Measurements from ENCODE around the gene SLC38A10. TPM values are rescaled to one million over a fixed set of nuclear protein-coding genes. Genes with fewer than 3 reads are reported as not detected.

Gene SLC38A10
- total and polyA plus RNA-seq, 2 of the 4 experiments (the other 2 are of a cell fraction) = 12.7 to 46.7 TPM

DNA sequence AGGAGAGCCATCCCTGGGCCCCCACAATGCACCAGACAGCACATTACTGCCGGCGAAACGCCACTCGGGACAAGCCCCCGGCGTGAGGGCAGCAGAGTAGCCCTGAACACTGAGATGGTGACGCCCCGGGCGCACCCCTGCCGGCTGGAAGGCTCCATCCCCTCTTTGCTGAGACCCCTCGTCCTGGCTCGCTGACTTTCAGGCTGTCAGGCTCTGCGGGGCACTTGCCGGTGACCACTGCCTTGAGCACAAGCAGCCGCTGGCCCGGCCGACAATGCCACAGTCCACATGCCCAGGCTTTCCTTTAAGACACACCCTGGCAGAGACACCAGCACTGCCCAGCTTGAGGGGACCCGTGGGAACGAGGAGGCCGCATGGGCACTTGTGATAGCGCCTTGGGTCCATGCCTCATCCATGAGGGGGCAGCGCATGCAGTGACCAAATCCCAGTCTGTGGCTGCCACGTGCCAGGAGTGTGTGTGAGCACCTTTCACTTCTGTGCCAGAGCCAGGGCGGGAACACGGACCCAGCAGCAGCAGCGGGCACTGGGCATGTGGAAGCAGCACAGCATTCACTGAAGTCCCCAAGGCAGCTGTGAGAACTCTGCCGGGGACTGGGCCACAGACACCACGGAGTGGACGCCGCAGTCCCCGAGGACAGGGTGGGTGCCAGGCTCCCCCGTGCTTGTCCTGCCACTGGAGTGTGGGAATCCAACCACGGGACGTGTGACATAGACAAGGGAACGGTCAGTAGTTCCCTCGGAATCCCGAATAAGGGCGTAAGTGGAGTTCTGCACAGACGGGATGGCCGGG is 31.5 kb downstream of the SLC38A10 start:
- intact Hi-C loops (cut with micrococcal nuclease) = no loop called here
- Histone ChIP-seq H3K4ac (ENCODE audit: low read depth, low read length) (no peak overlapping the region), H2BK20ac (ENCODE audit: low read depth, low read length) (no peak overlapping the region), H2AFZ (replicated peaks; ENCODE audit: low read length, poor library complexity) (no peak overlapping the region), H4K5ac (ENCODE audit: low read depth, low read length) (no peak overlapping the region), H3K56ac (ENCODE audit: extremely low read depth, insufficient read depth, low read length) (no peak overlapping the region), H4K8ac (ENCODE audit: low read depth in 2 of 2, low read length in 2 of 2) (no peak overlapping the region), H3K4me3 (ENCODE audit: insufficient read depth, low read depth, low read length) (no peak overlapping the region), H3K4me1 (ENCODE audit: control insufficient read depth, insufficient read depth, low read length) (no peaks in the 10 kb centered on the region), H3K9me3 (ENCODE audit: control insufficient read depth, insufficient read depth, low read length) (no peaks in the 10 kb centered on the region), H2BK120ac (ENCODE audit: low read depth, low read length) (no peak overlapping the region), H3K9ac (ENCODE audit: low read depth, low read length) (no peak overlapping the region), H2AK9ac (replicated peaks; ENCODE audit: low read depth, low read length, poor library complexity) (no peak overlapping the region), H3K79me1 (ENCODE audit: low read depth in 1 of 2, low read length in 2 of 2) (peaks cover 0 to 12% of the 10 kb centered on the region in 2 experiments; a peak in 3 of 4 replicates), H3K36me3 (ENCODE audit: control insufficient read depth, insufficient read depth, low read length) (peaks cover 68% of the 10 kb centered on the region), H3K23ac (ENCODE audit: low read depth, low read length) (no peak overlapping the region), H2BK15ac (ENCODE audit: low read depth, low read length) (no peak overlapping the region), H4K91ac (ENCODE audit: insufficient read depth, low read depth, low read length) (no peak overlapping the region), H3K18ac (ENCODE audit: low read depth, low read length) (no peak overlapping the region), H4K20me1 (ENCODE audit: insufficient read depth, low read length) (no peaks in the 10 kb centered on the region; the same call in 1 of the 2 replicates), H2BK5ac (ENCODE audit: low read depth, low read length, poor library complexity, severe bottlenecking) (no peak overlapping the region), H3K27me3 (ENCODE audit: control insufficient read depth, insufficient read depth, low read length) (no peaks in the 10 kb centered on the region), H3K9me1 (ENCODE audit: insufficient read depth, low read length) (peaks cover 5% of the 10 kb centered on the region; the same call in 1 of the 2 replicates), H3K14ac (replicated peaks; ENCODE audit: low read depth, low read length) (no peak overlapping the region), H3K27ac (ENCODE audit: insufficient read depth, low read length) (no peak overlapping the region), H2AK5ac (ENCODE audit: low read depth, low read length) (no peak overlapping the region), H3K4me2 (ENCODE audit: low read depth, low read length) (no peak overlapping the region)
- ATAC-seq (ENCODE audit: low read depth) = no peak
- no TSS peak for BruUV-seq (replicated peaks)
- in situ Hi-C loops (cut with MboI; ENCODE audit: low sequenced_read_pairs) = no loop called here
- WGBS, 2 experiments (ENCODE audit: extremely low coverage in 2 of 2, insufficient read length in 1 of 2) = 95% methylated on average over 32 of the region's 40 CpGs; no CpG with 5 or more reads in 1 of the 2 experiments
- ChIA-PET POLR2A (ENCODE audit: unreplicated experiment) (no interaction called here), CTCF (no interaction called here)
- dilution Hi-C loops (cut with HindIII; ENCODE audit: low sequenced_read_pairs, unreplicated experiment) = no loop called here
- no peak for DNase-seq
- no peak for TF ChIP-seq POLR2A (IDR thresholded peaks at IDR 0.05; ENCODE audit: low read depth, low read length)
- TF ChIP-seq CEBPB (IDR thresholded peaks at IDR 0.05; ENCODE audit: low read depth, low read length) = no peak
- no peak for TF ChIP-seq FOS (IDR thresholded peaks at IDR 0.05; ENCODE audit: low read depth, low read length)
- no peak for TF ChIP-seq RCOR1 (IDR thresholded peaks at IDR 0.05; ENCODE audit: insufficient replicate concordance, low read length)
- no peak for TF ChIP-seq NFE2L2 (IDR thresholded peaks at IDR 0.05; ENCODE audit: low read depth, low read length)
- TF ChIP-seq RFX5 (IDR thresholded peaks at IDR 0.05; ENCODE audit: low read depth, low read length) = no peak
- TF ChIP-seq, protein P1, sequence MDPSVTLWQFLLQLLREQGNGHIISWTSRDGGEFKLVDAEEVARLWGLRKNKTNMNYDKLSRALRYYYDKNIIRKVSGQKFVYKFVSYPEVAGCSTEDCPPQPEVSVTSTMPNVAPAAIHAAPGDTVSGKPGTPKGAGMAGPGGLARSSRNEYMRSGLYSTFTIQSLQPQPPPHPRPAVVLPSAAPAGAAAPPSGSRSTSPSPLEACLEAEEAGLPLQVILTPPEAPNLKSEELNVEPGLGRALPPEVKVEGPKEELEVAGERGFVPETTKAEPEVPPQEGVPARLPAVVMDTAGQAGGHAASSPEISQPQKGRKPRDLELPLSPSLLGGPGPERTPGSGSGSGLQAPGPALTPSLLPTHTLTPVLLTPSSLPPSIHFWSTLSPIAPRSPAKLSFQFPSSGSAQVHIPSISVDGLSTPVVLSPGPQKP (IDR thresholded peaks at IDR 0.05; ENCODE audit: borderline replicate concordance, low read depth, low read length) = no peak
- TF ChIP-seq MXI1 (IDR thresholded peaks at IDR 0.05; ENCODE audit: borderline replicate concordance, low read depth, low read length) = no peak
- TF ChIP-seq RAD21 (IDR thresholded peaks at IDR 0.05; ENCODE audit: low read length) = no peak
- TF ChIP-seq, protein P2, sequence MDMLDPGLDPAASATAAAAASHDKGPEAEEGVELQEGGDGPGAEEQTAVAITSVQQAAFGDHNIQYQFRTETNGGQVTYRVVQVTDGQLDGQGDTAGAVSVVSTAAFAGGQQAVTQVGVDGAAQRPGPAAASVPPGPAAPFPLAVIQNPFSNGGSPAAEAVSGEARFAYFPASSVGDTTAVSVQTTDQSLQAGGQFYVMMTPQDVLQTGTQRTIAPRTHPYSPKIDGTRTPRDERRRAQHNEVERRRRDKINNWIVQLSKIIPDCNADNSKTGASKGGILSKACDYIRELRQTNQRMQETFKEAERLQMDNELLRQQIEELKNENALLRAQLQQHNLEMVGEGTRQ (IDR thresholded peaks at IDR 0.05; ENCODE audit: low read depth, low read length) = no peak
- no peak for TF ChIP-seq BHLHE40 (IDR thresholded peaks at IDR 0.05; ENCODE audit: low read depth, low read length)
- no peak for TF ChIP-seq MAFK (IDR thresholded peaks at IDR 0.05; ENCODE audit: low read depth, low read length)
- TF ChIP-seq SMC3 (IDR thresholded peaks at IDR 0.05; ENCODE audit: low read depth, low read length) = no peak
- no peak for TF ChIP-seq CHD1 (IDR thresholded peaks at IDR 0.05; ENCODE audit: low read depth, low read length)
- TF ChIP-seq MAZ (IDR thresholded peaks at IDR 0.05; ENCODE audit: borderline replicate concordance, low read depth, low read length) = no peak

All from IMR-90 (cell line).